Panc1 (cell line): ENCODE data around the gene ZFP2. TPM values are rescaled to one million over a fixed set of nuclear protein-coding genes. Genes with fewer than 3 reads are reported as not detected.

Experiments
- total RNA-seq: library from RNA; stranded (reverse); gene quantifications from one replicate; pipeline ENCODE4 v1.2.1, GENCODE V29; 2021; ENCODE audit not compliant: unreplicated experiment

Gene ZFP2
- total RNA-seq, 1 experiment from 2014 or later, result 1.2 TPM

Other genes starting within 250 kb of the ZFP2 start
- 31.7 TPM for gene ZNF354A, start 165.3 kb upstream of the ZFP2 start, total RNA-seq
- 33.0 TPM for gene ZNF354B, start 36.0 kb upstream of the ZFP2 start, total RNA-seq
- gene ZNF454, start 45.3 kb downstream of the ZFP2 start, total RNA-seq, result 0.10 TPM
- gene GRM6, start 99.4 kb downstream of the ZFP2 start, total RNA-seq, result not detected
- 5.9 TPM for gene ZNF879, start 127.9 kb downstream of the ZFP2 start, total RNA-seq
- gene ZNF354C, start 164.5 kb downstream of the ZFP2 start, total RNA-seq, result 4.3 TPM